HCT116 (cell line): ENCODE measurements around the gene CPHXL2. TPM values are rescaled to one million over a fixed set of nuclear protein-coding genes. Genes with fewer than 3 reads are reported as not detected.

Source experiments
- ATAC-seq: fragments of 200-7000 bp; cut with Tn5 transposase; 2 replicates; pipeline ENCODE4 v1.9.1; 2020; ENCODE audit warnings: mild to moderate bottlenecking, moderate library complexity
- BruUV-seq: library from RNA; stranded (reverse); fragments of 400-500 nt; replicated peaks from 2 replicates; lab custom pipeline; 2021; lab: Mats Ljungman, UMichigan
- CTCF ChIA-PET: fragments of 300-600 bp; sonication (Branson Sonifier 250); formaldehyde crosslinking; loops from one replicate; lab custom pipeline; 2021; ENCODE audit warnings: antibody characterized with exemption; lab: Charles Lee
- POLR2A ChIA-PET: fragments of 300-600, 350-600 bp; sonication (Branson Sonifier 250); formaldehyde crosslinking; loops from one replicate; lab custom pipeline; 2021; ENCODE audit warnings: antibody characterized with exemption; lab: Charles Lee
- RAD21 ChIA-PET, 2 experiments: fragments of 300-600 bp; sonication (Branson Sonifier 250); formaldehyde crosslinking; loops; one replicate each; lab custom pipeline; 2023; ENCODE audit warnings: low total read pairs in 2 of 2; ENCODE audit not compliant: uncharacterized antibody in 2 of 2, unreplicated experiment in 2 of 2, low non-redundant PET in 1 of 2; lab: Charles Lee
- DNase-seq: peaks from one replicate; pipeline ENCODE4 v3.0.0-alpha.2; 2010; ENCODE audit warnings: low read depth, low spot score
- H2AFZ ChIP-seq: fragments of 200-600 bp; shearing (Covaris generic), sonication (generic); 2 replicates; pipeline ENCODE4 v1.6.1; 2017; ENCODE audit warnings: low read depth, mixed run types, mixed read lengths, antibody characterized with exemption, low read length; ENCODE audit not compliant: poor library complexity, severe bottlenecking
- H3K27ac ChIP-seq: 2 replicates; pipeline ENCODE4 v1.5.1; 2012; ENCODE audit warnings: low read depth, low read length
- H3K27me3 ChIP-seq: fragments of 200-600 bp; sonication (generic); 2 replicates; pipeline ENCODE4 v1.6.1; 2016; ENCODE audit warnings: mixed run types, low read length, mixed read lengths; ENCODE audit not compliant: insufficient read depth
- H3K36me3 ChIP-seq, 2 experiments: fragments of 200-500 bp in 1 of 2; fragments of 200-600 bp in 1 of 2; sonication (Bioruptor generic) in 1 of 2; sonication (generic) in 1 of 2; 2 replicates each; pipeline versions ENCODE4 v1.5.1 to v1.6.1; 2014 to 2016; ENCODE audit warnings: low read length in 2 of 2, inconsistent platforms in 1 of 2, mixed read lengths in 1 of 2, mixed run types in 1 of 2; ENCODE audit not compliant: insufficient read depth in 2 of 2, control insufficient read depth in 1 of 2
- H3K4me1 ChIP-seq, 2 experiments: fragments of 200-600 bp in 1 of 2; sonication (generic) in 1 of 2; 2 replicates each; pipeline versions ENCODE4 v1.5.1 to v1.6.1; 2012 to 2017; ENCODE audit warnings: low read length in 2 of 2, inconsistent platforms in 1 of 2, mild to moderate bottlenecking in 1 of 2, mixed read lengths in 1 of 2, mixed run types in 1 of 2, moderate library complexity in 1 of 2; ENCODE audit not compliant: insufficient read depth in 2 of 2, control insufficient read depth in 1 of 2
- H3K4me2 ChIP-seq: fragments of 200-600 bp; sonication (generic); 2 replicates; pipeline ENCODE4 v1.6.1; 2017; ENCODE audit warnings: mixed run types, low read length, mixed read lengths
- H3K4me3 ChIP-seq, 2 experiments: fragments of 200-600 bp in 1 of 2; sonication (generic) in 1 of 2; replicated peaks in 1 of 2; 2 replicates each; pipeline ENCODE4 v1.5.1; 2011 to 2016; ENCODE audit warnings: low read length in 2 of 2, control low read depth in 1 of 2, low read depth in 1 of 2, mild to moderate bottlenecking in 1 of 2, mixed read lengths in 1 of 2, mixed run types in 1 of 2
- H3K79me2 ChIP-seq: fragments of 200-600 bp; sonication (generic); 2 replicates; pipeline ENCODE4 v1.6.1; 2017; ENCODE audit warnings: mild to moderate bottlenecking, mixed run types, low read length, moderate library complexity, mixed read lengths; ENCODE audit not compliant: insufficient read depth
- H3K9ac ChIP-seq: fragments of 200-600 bp; sonication (generic); 2 replicates; pipeline ENCODE4 v1.6.1; 2016; ENCODE audit warnings: low read length, mixed read lengths
- H3K9me2 ChIP-seq: fragments of 200-600 bp; sonication (generic), shearing (Covaris generic); 2 replicates; pipeline ENCODE4 v1.6.1; 2017; ENCODE audit warnings: mixed run types, mild to moderate bottlenecking, moderate library complexity; ENCODE audit not compliant: insufficient read depth
- H3K9me3 ChIP-seq, 2 experiments: fragments of 200-500 bp in 1 of 2; fragments of 200-600 bp in 1 of 2; sonication (Bioruptor generic) in 1 of 2; sonication (generic) in 1 of 2; 2 replicates each; pipeline ENCODE4 v1.6.1; 2014 to 2017; ENCODE audit warnings: low read length in 2 of 2, mixed read lengths in 2 of 2, inconsistent platforms in 1 of 2, low read depth in 1 of 2, mild to moderate bottlenecking in 1 of 2, mixed run types in 1 of 2, moderate library complexity in 1 of 2; ENCODE audit not compliant: control insufficient read depth in 1 of 2, insufficient read depth in 1 of 2
- H4K20me1 ChIP-seq: fragments of 200-600 bp; sonication (generic), shearing (Covaris generic); 2 replicates; pipeline ENCODE4 v1.6.1; 2017; ENCODE audit warnings: mixed run types, mild to moderate bottlenecking, moderate library complexity; ENCODE audit not compliant: insufficient read depth
- CBX3 ChIP-seq: IDR thresholded peaks from 2 replicates; pipeline ENCODE4 v1.6.1; 2012; ENCODE audit warnings: low read depth
- CEBPB ChIP-seq: IDR thresholded peaks from 2 replicates; pipeline ENCODE4 v1.6.1; 2012; ENCODE audit warnings: low read depth
- ELF1 ChIP-seq: IDR thresholded peaks from 2 replicates; pipeline ENCODE4 v1.6.1; 2012; ENCODE audit warnings: low read depth, borderline replicate concordance
- EZH2phosphoT487 ChIP-seq: fragments of 200-600 bp; IDR thresholded peaks from 2 replicates; pipeline ENCODE4 v1.6.1; 2018; ENCODE audit warnings: antibody characterized with exemption, borderline replicate concordance
- RAD21 ChIP-seq: IDR thresholded peaks from 2 replicates; pipeline ENCODE4 v1.6.1; 2012; ENCODE audit warnings: low read depth, mild to moderate bottlenecking
- SIN3A ChIP-seq: IDR thresholded peaks from 2 replicates; pipeline ENCODE4 v1.6.1; 2012; ENCODE audit warnings: low read depth
- SRF ChIP-seq: IDR thresholded peaks from 2 replicates; pipeline ENCODE4 v1.6.1; 2012; ENCODE audit warnings: low read depth
- TCF7L2 ChIP-seq: IDR thresholded peaks from 2 replicates; pipeline ENCODE4 v1.7.0; 2011; ENCODE audit warnings: borderline replicate concordance, inconsistent platforms; ENCODE audit not compliant: insufficient read depth, insufficient read length; ENCODE audit errors: extremely low read depth
- ZFX ChIP-seq: fragments of 450-650 bp; IDR thresholded peaks from 2 replicates; pipeline ENCODE4 v1.6.1; 2017
- ZNF274 ChIP-seq: fragments of 200-500 bp; sonication (Bioruptor generic); IDR thresholded peaks from 2 replicates; pipeline ENCODE4 v1.6.1; 2014; ENCODE audit warnings: mild to moderate bottlenecking, low read depth, low read length, inconsistent platforms
- intact Hi-C: fragments of 100-400 bp; cut with micrococcal nuclease; formaldehyde crosslinking; loops from 2 replicates; pipeline ENCODE4 v1.10.0; 2022
- total RNA-seq: library from RNA; stranded (reverse); gene quantifications from one replicate; pipeline ENCODE4 v1.2.1, GENCODE V29; 2021; ENCODE audit not compliant: unreplicated experiment
- TF ChIP-seq, protein P1 (sequence below): IDR thresholded peaks from 2 replicates; pipeline ENCODE4 v1.6.1; 2011; ENCODE audit warnings: mild to moderate bottlenecking, low read length, moderate library complexity; ENCODE audit not compliant: insufficient replicate concordance; ENCODE audit errors: extremely low read depth
- TF ChIP-seq, protein P2 (sequence below), 3 experiments: fragments of 200-600 bp in 1 of 3; sonication (generic) in 1 of 3; IDR thresholded peaks in 2 of 3; conservative IDR thresholded peaks in 1 of 3; 2 replicates each; pipeline ENCODE4 v1.5.1; 2012 to 2017; ENCODE audit warnings: low read depth in 2 of 3, low read length in 2 of 3, antibody characterized with exemption in 1 of 3, borderline replicate concordance in 1 of 3, control low read depth in 1 of 3, mild to moderate bottlenecking in 1 of 3, mixed read lengths in 1 of 3, mixed run types in 1 of 3, moderate library complexity in 1 of 3; ENCODE audit not compliant: insufficient read depth in 1 of 3
- TF ChIP-seq, protein P3 (sequence below): IDR thresholded peaks from 2 replicates; pipeline ENCODE4 v1.6.1; 2012

The CPHXL2 gene
- total RNA-seq, 1 experiment from 2014 or later: not detected

DNA sequence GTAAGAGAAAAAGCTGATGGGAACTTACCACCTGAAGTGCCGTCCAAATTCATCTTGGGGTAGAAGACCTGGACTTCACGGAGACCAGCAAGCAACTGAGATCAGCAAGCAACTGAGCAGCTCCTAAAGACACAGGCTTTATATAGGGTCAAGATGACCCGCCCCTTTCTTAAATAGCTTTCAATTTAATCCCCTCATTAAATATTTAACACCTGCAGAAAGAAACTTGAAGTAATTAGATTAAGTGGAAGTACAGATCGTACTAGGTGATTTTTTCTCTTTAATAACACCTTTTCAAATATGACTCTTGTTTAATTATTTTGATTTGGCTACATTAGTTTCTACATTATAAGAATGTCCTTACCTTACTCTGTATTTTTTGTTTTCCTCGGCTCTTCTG is 49.6 kb upstream of the CPHXL2 start, which contains the start of gene CPHXL:
Gene CPHXL, minus strand, starts transcription at position 101 of the 400 bp plus-strand sequence. Its CDS starts 48 bp downstream, at position 53.
- H3K4me2 ChIP-seq: no peak within 1 kb of the TSS
- no peak within 1 kb of the TSS for H3K27ac ChIP-seq
- no peaks in the 10 kb centered on the region for H3K79me2 ChIP-seq
- no peaks in the 10 kb centered on the region for H3K9me3 ChIP-seq
- no peaks in the 10 kb centered on the region; a peak in 1 of 4 replicates for H3K4me1 ChIP-seq
- intact Hi-C loops: no loop called here
- no peak within 1 kb of the TSS for H2AFZ ChIP-seq
- RAD21 ChIA-PET: no interaction called here
- no peaks in the 10 kb centered on the region for H3K27me3 ChIP-seq
- H4K20me1 ChIP-seq: no peaks in the 10 kb centered on the region
- BruUV-seq: no TSS peak
- H3K9ac ChIP-seq: no peak within 1 kb of the TSS
- no peak for TF ChIP-seq RAD21
- no peak for TF ChIP-seq TCF7L2
- TF ChIP-seq ELF1: no peak
- no peak for TF ChIP-seq ZNF274
- TF ChIP-seq SIN3A: no peak
- TF ChIP-seq EZH2phosphoT487: no peak
- TF ChIP-seq CBX3: no peak
- TF ChIP-seq, protein P1, sequence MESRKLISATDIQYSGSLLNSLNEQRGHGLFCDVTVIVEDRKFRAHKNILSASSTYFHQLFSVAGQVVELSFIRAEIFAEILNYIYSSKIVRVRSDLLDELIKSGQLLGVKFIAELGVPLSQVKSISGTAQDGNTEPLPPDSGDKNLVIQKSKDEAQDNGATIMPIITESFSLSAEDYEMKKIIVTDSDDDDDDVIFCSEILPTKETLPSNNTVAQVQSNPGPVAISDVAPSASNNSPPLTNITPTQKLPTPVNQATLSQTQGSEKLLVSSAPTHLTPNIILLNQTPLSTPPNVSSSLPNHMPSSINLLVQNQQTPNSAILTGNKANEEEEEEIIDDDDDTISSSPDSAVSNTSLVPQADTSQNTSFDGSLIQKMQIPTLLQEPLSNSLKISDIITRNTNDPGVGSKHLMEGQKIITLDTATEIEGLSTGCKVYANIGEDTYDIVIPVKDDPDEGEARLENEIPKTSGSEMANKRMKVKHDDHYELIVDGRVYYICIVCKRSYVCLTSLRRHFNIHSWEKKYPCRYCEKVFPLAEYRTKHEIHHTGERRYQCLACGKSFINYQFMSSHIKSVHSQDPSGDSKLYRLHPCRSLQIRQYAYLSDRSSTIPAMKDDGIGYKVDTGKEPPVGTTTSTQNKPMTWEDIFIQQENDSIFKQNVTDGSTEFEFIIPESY: no peak
- no peak for TF ChIP-seq ZFX
- TF ChIP-seq CEBPB: no peak
- TF ChIP-seq SRF: no peak
- TF ChIP-seq, protein P2, sequence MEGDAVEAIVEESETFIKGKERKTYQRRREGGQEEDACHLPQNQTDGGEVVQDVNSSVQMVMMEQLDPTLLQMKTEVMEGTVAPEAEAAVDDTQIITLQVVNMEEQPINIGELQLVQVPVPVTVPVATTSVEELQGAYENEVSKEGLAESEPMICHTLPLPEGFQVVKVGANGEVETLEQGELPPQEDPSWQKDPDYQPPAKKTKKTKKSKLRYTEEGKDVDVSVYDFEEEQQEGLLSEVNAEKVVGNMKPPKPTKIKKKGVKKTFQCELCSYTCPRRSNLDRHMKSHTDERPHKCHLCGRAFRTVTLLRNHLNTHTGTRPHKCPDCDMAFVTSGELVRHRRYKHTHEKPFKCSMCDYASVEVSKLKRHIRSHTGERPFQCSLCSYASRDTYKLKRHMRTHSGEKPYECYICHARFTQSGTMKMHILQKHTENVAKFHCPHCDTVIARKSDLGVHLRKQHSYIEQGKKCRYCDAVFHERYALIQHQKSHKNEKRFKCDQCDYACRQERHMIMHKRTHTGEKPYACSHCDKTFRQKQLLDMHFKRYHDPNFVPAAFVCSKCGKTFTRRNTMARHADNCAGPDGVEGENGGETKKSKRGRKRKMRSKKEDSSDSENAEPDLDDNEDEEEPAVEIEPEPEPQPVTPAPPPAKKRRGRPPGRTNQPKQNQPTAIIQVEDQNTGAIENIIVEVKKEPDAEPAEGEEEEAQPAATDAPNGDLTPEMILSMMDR (IDR thresholded peaks at IDR 0.05 in 2 of 3, conservative IDR thresholded peaks at IDR 0.05 in 1 of 3; ENCODE audit: borderline replicate concordance in 1 of 3, insufficient read depth in 1 of 3, low read depth in 2 of 3, low read length in 2 of 3): no peak
- TF ChIP-seq, protein P3, sequence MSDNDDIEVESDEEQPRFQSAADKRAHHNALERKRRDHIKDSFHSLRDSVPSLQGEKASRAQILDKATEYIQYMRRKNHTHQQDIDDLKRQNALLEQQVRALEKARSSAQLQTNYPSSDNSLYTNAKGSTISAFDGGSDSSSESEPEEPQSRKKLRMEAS: no peak
- TF ChIP-seq, all 23 proteins: peak for 0
- no peaks in the 10 kb centered on the region for H3K9me2 ChIP-seq
- no peak for DNase-seq
- H3K4me3 ChIP-seq: no peak within 1 kb of the TSS
- ChIA-PET CTCF (no interaction called here), POLR2A (no interaction called here)
- no peak for ATAC-seq
- H3K36me3 ChIP-seq: no peaks in the 10 kb centered on the region
